Epithelial cell of alveolus of lung (primary cell): ENCODE measurements around the gene ZFTA. TPM values are rescaled to one million over a fixed set of nuclear protein-coding genes. Genes with fewer than 3 reads are reported as not detected.

ENCODE experiments used
- total RNA-seq: library from RNA; depleted of rRNA; stranded (reverse); fragments of >200 nt; gene quantifications from 2 replicates; pipeline ENCODE4 v1.2.1, GENCODE V29; 2015

ZFTA gene
- 8.8 and 44.0 TPM in 2 replicates for total RNA-seq

DNA sequence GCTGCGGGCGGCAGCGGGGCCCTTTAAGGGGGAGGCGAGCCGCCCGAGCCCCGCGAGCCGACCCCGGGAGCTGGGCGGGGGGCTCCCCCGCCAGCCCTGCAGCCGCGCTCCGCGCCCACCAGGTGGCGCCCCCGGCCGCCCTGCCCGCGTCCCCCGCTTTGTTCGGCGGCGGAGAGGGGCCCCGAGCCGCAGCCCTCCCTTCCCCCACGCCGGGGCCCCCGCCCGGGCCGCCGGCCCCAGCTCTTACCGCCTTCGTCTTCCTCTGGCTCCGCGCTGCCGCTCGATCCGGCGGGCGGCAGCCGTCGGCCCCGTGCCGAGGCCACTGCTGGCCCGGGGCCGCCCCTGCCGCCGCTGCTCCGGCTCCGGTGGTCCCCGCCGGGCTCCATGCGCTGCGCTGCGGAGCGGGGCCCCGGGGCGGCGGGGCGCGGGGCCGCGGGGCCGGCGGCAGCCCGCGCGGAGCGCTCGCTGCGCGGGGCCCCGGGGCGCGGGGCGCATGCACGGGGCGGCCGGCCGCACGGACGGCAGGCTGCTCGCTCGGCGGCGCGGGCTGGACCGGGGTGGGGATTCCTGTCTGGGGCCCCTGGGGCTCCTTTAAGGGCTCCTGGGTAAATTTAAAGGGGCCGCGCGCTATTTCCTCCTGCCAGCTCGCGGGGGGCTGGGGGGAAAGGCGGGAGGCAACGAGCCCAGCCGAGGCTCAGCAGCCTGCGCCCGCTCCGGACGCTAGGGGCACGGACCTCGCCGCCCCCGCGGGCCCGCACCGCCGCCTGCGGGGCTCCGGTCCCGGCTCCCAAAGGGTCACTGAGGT, at the start of gene ZFTA:
Gene ZFTA, minus strand, starts transcription at position 539 of the 805 bp plus-strand sequence. Its CDS starts 153 bp downstream, at position 386.

GRCh38 chr11:63813035-63813562, 44.5 kb upstream of the ZFTA start, which contains the start of gene SPINDOC:
TSS of gene SPINDOC (plus strand) at chr11:63813456. CDS start at chr11:63813687, 231 bp downstream.

Other genes with a start within 250 kb of the ZFTA start
- 13.7 and 31.0 TPM in 2 replicates for gene PLAAT4, start 232.0 kb downstream of the ZFTA start, total RNA-seq
- gene PLAAT2, start 205.4 kb downstream of the ZFTA start, total RNA-seq, result not detected in 2 replicates
- 0.48 and 5.2 TPM in 2 replicates for gene PLAAT3, start 154.3 kb downstream of the ZFTA start, total RNA-seq
- 51.7 and 57.1 TPM in 2 replicates for gene ATL3, start 97.4 kb downstream of the ZFTA start, total RNA-seq
- gene RTN3, start 87.3 kb downstream of the ZFTA start, total RNA-seq, result 92.4 and 115 TPM in 2 replicates
- gene SPINDOC, start 44.7 kb upstream of the ZFTA start, total RNA-seq, result 24.4 and 31.0 TPM in 2 replicates
- 15.4 and 16.0 TPM in 2 replicates for gene MARK2, start 70.3 kb upstream of the ZFTA start, total RNA-seq
- 6.9 and 10.9 TPM in 2 replicates for gene RCOR2, start 148.4 kb upstream of the ZFTA start, total RNA-seq
- gene NAA40, start 170.2 kb upstream of the ZFTA start, total RNA-seq, result 7.0 and 12.5 TPM in 2 replicates
- gene COX8A, start 205.8 kb upstream of the ZFTA start, total RNA-seq, result 346 and 593 TPM in 2 replicates
- gene OTUB1, start 217.7 kb upstream of the ZFTA start, total RNA-seq, result 111 and 141 TPM in 2 replicates